GM21381 (cell line): ENCODE measurements around the gene PTK7.

Source experiments
- ATAC-seq: cut with Tn5 transposase; IDR thresholded peaks from one replicate; pipeline ENCODE4 v1.9.1; 2021; ENCODE audit warnings: mild to moderate bottlenecking, moderate library complexity; ENCODE audit not compliant: unreplicated experiment

The PTK7 gene

DNA sequence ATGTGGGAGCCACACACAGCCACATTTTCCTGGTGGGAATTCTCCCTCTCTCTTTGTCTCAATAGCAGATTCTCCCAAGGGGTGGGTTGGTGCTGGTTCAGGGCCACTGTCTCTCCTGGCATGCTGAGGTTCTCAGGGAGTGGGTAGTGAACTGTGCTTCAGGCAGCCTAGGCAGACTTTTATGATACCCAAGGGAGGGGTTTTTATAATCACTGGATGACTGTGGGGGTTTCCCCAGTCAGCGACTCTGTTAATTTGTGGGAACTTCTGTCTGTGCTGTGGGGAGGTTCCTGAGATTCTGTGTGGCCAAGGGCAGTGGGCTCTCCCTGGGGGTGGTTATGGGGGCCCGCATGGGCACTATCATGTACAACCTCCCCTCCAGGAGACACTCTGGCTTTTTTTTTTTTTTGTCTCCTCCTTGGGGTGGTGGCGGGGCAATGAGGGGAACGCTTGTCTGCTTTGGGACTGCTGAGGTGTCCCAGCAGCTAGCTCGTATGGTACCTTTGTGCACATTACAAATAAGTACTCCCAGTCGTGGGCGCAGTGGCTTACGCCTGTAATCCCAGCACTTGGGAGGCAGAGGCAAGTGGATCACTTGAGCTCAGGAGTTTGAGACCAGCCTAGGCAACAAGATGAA lies 10.0 kb downstream of the PTK7 start:
- no peak for ATAC-seq

DNA sequence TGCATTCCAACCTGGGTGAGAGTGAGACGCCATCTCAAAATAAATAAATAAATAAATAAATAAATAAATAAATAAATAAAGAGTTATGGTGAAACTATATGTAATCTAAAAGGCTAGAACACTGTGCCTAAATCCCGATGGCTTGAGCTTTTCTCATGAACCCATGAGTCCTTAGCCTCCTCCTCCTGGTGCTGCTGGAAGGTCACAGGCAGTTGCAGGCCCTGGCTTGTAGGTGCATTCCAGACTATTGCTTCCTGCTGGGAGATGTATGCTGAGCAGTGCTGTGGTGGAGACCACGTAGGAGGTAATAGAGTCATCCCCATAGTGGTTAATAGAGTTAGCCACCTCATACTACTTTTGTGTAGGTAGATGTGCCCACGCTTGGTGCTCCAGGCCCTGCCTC lies 12.5 kb downstream of the PTK7 start:
- no peak for ATAC-seq

DNA sequence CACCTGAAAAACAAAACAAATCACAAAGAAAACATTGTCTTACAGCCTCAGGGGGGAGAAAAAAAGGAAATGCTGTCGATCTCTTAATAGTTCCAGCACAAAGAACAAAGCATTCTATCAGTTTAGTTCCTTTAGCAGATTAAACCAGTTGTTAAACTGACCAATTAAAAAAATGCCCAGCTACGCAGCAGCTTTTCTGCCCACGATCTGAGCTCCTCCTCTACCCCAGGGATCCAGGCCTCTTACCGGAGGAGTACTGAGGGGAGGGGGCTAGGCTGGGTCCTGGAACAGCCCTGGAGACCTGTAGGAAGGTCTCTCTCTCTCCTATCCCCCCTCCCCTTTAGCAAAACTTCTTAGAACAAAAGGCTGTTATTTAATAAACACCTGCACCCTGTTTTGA lies 13.4 kb downstream of the PTK7 start:
- no peak for ATAC-seq

DNA sequence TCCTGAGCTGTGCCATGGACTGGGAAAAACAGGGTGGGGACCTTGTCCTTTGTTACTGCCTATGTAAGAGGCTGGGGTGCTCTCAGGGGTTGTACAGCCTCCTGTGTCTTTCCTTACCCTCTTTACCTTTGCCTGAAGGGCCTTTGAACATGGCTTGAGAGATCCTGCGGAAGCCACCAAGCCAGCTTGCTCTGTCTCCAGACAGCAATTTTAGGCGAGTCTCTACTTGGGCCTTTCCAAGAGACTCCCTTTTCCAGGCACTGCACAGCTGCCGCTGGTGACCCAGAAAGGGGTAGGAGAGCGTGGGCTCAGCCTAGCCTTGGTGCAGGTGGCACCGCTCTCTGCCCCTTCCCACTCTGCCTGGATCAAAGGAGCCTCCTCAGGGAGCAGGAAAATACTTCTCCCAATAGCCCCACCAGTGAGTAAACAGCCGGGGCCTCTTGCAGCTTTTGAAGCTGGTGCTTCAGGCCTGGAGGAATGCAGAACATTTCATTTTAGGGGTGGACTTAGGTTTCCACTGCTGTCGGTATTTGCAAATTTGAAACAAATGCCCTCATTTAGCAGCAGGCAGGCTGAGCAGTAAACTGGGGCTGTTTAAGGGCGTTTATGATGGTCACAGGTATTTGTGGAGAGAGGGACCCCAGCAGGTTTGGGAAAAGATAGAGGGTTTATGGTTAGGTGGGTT lies 13.9 kb downstream of the PTK7 start:
- no peak for ATAC-seq

DNA sequence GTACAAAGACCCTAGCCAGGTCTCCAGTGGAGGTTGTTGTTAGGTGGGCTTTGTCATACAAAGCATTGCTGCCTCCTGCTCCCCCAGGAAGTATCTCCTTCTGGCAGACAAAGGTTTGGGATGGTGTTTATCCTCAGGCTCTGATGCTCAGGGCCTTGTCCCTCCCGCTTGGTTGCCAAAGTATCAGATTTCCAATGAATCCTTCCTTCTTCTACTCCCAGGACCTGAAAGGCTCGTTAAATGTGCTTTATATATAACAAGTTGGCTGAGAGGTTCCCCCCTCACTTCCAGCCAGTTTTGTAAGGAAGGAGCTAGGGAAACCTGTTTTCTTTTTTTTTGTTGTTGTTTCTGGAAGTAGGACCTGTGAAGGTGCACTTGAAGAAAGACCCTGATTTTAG lies 14.4 kb downstream of the PTK7 start:
- ATAC-seq: no peak

DNA sequence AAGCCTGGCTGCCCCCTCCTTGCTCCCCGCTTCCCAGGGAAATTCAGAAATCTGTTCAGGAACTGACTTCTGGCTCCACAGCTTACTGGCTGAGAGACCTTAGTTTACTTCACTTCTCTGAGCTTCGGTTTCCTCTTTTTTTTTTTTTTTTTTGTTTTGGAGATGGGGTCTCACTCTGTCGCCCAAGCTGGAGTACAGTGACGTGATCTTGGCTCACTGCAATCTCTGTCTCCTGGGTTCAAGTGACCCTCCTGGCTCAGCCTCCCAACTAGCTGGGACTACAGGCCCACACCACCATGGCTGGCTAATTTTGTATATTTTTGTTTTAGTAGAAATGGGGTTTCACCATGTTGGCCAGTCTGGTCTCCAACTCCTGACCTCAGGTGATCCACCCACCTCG lies 14.9 kb downstream of the PTK7 start:
- ATAC-seq: no peak

DNA sequence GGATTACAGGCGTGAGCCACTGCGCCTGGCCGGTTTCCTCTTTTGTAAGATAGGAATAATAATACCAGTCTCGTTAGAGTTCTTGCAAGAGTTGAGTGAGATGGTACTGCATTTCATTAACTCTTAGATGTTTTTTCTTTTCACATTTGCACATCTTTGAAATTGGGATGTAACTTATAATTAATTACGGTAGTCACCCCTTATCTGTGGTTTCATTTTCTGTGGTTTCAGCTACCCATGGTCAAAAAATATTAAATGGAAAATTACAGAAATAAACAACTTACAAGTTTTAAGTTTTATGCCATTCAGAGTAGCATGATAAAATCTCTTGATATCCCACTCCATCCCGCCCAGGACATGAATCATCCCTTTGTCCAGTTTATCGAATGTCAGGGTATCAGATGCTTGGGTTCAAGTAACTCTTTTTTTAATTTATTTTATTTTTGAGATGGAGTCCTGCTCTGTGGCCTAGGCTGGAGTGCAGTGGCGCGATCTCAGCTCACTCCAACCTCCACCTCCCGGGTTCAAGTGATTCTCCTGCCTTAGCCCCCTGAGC lies 15.4 kb downstream of the PTK7 start:
- ATAC-seq: no peak

DNA sequence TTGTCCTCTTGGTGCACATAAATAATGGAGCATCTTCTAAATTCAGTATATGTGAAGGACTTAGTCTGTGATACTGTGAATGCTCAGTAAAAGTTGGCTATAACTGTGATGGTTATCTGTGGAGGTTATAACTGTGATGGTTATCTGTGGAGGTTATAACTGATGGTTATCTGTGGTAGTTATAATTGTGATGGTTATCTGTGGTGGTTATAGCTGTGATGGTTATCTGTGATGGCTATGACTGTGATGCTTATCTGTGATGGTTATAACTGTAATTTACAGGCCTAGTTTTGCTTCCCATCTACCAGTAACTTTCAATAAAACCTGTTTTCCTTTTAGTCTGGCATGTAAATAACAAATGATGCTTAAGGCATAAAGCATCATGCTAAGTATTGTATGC lies 16.5 kb downstream of the PTK7 start:
- ATAC-seq: no peak

DNA sequence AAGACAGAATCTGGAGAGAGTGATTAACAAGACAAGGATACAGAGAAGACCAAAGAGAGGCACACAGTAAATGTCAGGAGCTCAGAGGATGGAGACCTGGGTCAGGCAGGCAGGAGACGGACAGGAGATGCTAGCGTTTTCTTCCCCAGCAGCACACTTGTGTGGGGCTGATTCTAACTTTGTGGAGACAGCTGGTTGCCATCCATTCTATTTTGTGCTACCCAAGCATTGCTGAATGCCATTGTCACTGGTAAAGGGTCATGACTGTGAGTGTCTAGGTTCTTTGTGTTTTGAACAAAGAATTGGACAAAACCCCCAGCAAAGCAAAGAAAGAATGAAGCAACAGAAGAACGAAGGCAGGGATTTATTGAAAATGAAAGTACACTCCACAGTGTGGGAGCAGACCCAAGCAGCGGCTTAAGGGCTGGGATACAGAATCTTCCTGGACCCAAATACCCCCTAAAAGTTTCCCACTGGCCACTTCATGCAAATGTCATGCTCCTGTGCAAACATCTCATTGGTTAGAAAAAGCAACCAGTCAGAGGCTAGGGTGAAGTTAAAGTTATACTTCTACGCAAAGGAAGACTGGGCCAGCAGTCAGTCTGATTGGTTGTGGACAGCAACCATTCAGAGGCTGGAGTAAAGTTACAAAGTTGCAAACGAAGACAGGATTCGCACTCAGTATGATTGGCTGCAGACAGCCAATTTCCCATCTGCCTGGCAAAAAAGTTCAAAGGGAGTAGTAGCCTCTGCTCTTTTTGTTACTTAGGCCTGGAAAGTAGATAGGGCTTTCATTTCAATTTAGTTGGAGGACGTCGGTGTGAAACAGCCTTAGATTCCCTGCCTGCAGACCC lies 17.5 kb downstream of the PTK7 start:
- ATAC-seq: no peak

DNA sequence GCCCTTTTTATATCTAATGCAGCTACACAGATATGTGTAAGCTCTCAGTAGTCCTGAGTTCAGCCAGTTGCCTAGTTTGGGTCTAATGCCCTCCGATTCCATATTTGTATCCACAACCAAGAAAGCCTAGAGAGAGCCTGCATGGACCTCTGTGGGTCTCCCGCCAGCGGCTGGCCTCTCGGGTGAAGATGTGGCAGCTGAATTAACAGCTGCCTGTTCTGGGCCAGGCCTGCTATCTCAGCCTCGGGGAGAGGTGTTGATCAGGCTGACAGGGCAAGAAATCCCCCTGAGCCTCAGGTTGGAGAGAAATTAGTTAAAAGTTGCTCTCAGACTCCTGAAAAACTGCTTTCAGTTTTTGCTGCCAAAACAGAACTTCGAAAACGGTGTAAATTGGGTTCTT lies 19.8 kb downstream of the PTK7 start:
- no peak for ATAC-seq

DNA sequence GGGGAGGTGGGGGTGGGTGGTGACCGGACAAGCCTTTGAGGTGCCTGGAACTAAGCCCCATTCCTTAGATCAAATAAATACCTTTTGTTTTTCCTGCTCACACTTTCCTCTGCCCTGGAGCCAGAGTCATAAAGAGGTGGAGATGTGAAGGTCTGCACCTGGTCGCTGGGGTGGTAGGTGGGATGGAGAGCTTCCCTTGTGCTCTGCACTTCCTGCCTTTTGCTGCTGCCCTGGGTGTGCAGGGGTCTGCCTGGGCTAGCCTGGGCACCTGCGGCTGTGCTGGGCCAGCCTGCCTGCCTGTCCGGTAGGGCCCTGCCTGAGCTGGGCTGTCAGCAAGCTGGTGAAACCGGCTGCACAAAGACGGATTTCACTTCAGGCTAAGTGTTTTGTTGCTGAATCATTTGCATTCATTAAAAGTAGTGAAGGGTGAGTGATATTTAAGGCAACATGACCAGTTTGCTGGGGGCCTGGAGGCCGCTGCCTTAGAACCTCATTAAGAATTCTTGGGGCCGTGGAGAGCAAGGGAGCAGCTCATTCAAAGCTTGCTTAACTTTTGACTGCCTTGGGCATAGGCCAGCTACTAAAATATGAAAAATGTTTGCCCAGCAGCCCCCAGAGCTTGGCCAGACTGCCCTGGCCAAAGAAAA lies 20.5 kb downstream of the PTK7 start:
- no peak for ATAC-seq

DNA sequence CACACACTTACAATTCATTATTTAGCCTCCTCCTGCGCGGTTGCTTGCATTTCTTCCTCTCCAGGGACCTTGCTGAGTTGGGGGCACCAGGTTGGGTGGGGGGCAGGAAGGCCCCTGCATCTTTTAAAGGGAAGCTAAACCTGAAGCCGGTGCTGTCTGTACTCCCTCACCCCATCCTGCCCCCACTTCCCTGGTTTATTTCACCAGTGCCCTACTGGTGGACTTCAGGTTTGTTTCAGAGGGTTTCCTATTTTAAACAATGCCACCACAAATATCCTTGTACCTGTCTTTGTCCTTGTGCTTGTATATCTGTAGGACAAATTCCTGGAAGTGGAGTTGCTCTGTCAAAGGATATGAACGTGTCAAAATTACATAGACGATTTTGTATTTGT lies 21.0 kb downstream of the PTK7 start:
- ATAC-seq: no peak

DNA sequence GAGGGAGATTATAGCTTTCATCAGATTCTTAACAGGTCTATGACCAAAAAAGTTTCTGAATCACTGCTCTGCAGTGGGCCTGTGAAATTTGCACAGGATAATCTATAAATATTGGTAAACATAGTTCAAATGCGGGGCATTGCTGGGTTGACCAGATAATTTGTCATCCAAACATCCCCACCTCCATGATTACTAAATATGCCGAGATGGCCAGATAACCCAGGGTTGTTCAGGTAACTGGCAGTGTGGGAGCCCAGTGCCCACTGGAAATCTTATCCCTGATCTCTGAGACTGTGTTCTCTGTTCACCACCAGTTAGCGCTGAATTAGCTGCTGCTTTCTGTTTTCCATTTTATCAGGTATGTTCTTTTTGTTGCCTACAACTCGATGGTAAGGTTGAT lies 21.4 kb downstream of the PTK7 start:
- no peak for ATAC-seq

DNA sequence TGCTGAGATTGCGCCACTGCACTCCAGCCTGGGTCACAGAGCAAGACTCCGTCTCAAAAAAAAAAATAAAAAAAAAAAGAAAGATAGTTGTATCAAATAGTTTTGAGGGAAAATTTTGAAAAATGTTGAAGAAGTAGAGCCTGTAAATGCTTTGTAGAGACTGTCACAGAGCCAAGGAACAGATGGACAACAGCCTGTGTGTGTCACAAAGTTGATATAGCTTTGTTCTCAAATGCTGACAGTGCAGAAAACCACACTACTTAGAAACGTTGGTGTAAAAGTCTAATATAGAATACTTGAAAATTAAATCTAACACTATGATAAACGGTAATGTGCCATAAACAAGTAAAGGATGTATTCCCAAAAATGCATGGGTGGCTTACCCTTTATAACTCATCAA lies 25.4 kb downstream of the PTK7 start:
- no peak for ATAC-seq

DNA sequence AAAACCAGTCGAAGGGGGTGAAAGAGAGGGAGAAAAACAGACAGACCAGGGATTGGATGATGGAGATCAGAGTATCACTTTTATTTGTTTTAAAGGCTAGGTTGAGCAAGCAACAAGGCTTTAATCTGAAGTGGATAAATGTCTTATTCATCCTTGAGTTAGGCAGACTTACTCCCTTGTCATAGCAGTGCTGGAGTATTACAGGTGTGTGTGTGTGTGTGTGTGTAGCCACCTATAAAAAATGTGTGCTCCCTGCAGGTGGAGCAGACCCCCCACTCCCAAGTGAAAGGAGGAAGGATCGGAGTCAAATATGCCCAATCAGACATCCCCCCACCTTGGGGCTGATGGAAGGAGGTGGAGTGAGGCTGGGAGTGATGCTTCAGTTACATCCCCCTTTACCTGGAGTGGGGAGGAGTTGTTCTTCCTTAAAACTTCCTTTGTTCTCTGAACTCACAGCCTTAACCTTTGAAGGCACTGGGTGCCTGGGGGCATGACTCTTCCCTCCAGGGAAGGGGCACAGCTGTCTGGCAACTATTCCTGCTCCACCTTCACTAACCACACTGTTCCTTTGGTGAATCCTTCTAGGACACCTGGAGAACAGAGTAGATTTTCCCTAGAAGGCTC lies 27.3 kb downstream of the PTK7 start:
- no peak for ATAC-seq

DNA sequence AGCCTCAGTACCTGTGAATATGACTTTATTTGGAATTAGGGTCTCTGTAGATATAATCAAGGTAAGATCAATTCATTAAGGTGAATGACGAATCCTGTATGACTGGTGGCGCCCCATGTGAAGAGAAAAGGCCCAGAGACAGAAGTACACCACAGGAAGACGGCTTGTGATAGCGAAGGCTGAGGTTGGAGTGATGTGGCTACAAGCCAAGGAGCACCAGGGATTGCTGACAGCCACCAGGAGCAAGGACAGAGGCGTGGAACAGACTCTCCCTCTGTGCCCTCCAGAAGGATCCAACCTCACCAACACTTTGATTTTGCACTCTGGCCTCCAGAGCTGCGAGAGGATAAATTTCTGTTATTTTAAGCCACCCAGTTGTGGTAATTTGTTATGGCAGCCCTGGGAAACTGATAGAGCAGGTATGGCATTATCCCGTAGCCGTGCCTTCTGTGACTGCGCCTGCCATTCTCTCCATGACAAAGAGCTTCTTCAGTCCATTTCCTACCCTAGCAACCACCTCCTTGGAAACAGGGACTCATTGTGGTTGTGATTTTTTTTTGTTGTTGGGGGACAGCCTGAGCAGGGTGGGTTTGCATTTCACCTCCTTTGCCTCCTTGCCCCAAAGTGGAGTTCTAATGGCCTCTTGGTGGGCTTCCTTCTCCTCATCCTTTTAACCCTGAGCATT lies 29.6 kb downstream of the PTK7 start:
- ATAC-seq: no peak

DNA sequence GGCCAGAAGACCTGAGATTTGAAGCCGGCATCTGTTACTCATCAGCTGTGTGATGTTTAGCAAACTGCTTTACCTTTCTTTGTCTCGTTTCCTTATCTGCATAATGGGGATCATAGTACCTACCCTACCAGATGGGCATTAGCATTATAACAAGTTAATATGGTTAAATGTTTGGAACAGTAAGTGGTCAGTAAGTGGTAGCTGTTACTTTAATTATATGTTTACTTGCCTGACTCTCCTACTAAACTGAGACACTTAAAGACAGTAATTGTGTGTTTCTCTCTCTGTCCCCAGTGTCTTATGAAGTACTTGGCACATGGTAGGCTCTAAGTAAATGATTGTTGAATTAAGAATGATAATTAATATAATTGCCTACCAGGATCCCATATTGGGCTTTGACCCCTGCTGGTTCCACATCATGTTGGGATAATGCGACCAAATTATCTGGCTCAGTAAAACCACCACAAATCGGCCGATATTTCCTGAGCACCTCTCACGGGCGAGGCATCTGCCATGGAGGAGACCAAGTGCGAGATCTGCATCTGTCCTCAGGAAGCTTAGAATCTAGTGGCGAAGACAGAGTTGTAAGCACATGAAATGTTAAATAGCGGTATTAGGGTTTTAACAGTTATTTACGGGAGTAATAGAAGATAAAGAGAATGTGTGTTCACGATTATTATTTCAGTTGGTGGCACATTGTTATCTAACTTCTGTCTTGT lies 31.4 kb downstream of the PTK7 start:
- ATAC-seq: no peak

DNA sequence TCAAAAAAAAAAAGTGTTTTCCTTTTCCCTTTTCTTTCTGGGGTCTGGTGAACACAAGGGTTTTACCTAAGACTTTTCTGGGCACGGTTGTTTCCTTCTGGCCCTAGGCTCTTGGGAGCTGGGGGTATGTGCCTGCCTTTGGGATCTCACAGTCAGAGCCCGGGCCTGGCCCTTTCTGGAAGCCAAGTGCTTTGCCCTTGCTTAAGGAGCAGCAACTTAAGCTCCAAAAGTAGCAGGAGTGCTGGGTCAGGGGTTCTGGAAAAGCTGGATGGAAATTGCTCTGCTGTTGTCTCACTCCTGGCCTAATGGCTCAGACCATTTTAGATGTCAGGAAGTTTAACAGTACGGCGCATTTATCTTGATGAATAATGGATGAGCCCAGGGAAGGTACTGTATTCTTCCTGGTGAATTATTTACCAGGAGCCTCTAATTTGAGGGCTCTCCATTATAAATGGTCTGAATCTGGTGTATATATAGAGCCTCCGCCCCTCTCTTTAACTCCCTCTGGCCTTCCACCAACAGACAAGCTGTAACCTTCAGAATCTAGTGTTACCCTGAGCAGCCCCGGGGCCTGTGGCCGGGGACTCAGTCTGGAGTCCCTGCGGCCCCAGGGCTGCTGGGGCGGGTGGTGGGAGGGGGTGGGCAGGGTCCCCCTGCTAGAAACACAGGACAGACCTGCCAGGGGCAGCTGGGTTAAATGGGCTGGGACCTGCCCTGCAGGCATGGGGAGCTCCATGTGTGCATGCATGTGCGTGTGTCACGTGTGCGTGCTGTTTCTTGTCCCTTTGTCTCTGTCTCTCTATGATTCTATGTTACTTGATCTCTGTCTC lies 37.5 kb downstream of the PTK7 start:
- no peak for ATAC-seq

DNA sequence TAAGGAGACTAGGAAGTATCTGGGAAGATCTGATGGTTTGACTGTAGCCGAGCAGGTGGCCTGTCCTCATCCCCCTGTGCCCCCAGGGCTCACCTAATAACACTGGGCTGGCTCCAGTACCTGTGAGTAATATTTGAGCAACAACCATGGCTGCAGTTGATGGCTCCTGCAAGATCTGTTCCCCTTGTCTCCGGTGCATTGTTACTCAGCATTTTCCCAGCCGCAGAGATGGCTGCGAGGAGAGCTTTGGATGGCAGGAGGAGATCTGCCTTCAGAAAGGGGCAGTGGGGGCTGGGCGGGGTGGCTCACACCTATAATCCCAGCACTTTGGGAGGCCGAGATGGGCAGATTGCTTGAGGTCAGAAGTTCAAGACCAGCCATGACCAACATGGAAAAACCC lies 39.3 kb downstream of the PTK7 start:
- ATAC-seq: no peak
